Neural cell (in vitro differentiated cells): ENCODE results near the gene COX11. TPM values are rescaled to one million over a fixed set of nuclear protein-coding genes. Genes with fewer than 3 reads are reported as not detected.

Experiments
- H2AFZ ChIP-seq: fragments of 200-600, 300-800 bp; sonication (generic), shearing (Covaris generic); 2 replicates; pipeline ENCODE4 v1.6.0; 2014; ENCODE audit warnings: low read depth, mild to moderate bottlenecking, antibody characterized with exemption, low read length, moderate library complexity
- H3F3A ChIP-seq: fragments of 200-600 bp; shearing (Covaris generic); 2 replicates; pipeline ENCODE4 v1.6.1; 2016; ENCODE audit warnings: mild to moderate bottlenecking, moderate library complexity, mixed read lengths, antibody characterized with exemption, low read length; ENCODE audit not compliant: insufficient read depth, poor library complexity, severe bottlenecking
- H3K27ac ChIP-seq: fragments of 200-600, 300-800 bp; sonication (generic), shearing (Covaris generic); 2 replicates; pipeline ENCODE4 v1.5.1; 2014; ENCODE audit warnings: mild to moderate bottlenecking, low read length, moderate library complexity
- H3K27me3 ChIP-seq: fragments of 300-800, 200-600 bp; sonication (generic), shearing (Covaris generic); 2 replicates; pipeline ENCODE4 v1.6.0; 2014; ENCODE audit warnings: mild to moderate bottlenecking, low read depth, low read length, moderate library complexity; ENCODE audit not compliant: insufficient read depth
- H3K36me3 ChIP-seq: fragments of 300-800, 200-600 bp; sonication (generic), shearing (Covaris generic); 2 replicates; pipeline ENCODE4 v1.5.1; 2014; ENCODE audit warnings: mild to moderate bottlenecking, antibody characterized with exemption, low read length, moderate library complexity; ENCODE audit not compliant: insufficient read depth
- H3K4me2 ChIP-seq: fragments of 300-800, 200-600 bp; sonication (generic), shearing (Covaris generic); 2 replicates; pipeline ENCODE4 v1.6.0; 2014; ENCODE audit warnings: mild to moderate bottlenecking, low read length
- H3K4me3 ChIP-seq: fragments of 300-800, 200-600 bp; sonication (generic), shearing (Covaris generic); 2 replicates; pipeline ENCODE4 v1.5.1; 2014; ENCODE audit warnings: mild to moderate bottlenecking, low read length, moderate library complexity
- H3K79me2 ChIP-seq: fragments of 200-600 bp; shearing (Covaris generic); replicated peaks from 2 replicates; pipeline ENCODE4 v1.6.0; 2014; ENCODE audit warnings: mild to moderate bottlenecking, low read length, moderate library complexity; ENCODE audit not compliant: insufficient read depth
- H3K9ac ChIP-seq: fragments of 300-800, 200-600 bp; sonication (generic), shearing (Covaris generic); 2 replicates; pipeline ENCODE4 v1.6.1; 2016; ENCODE audit warnings: mild to moderate bottlenecking, low read length, mixed read lengths
- H3K9me2 ChIP-seq: fragments of 200-600 bp; shearing (Covaris generic); 2 replicates; pipeline ENCODE4 v1.6.1; 2016; ENCODE audit warnings: mild to moderate bottlenecking, low read length, mixed read lengths; ENCODE audit not compliant: insufficient read depth
- H3K9me3 ChIP-seq: fragments of 200-600, 300-800 bp; sonication (generic), shearing (Covaris generic); 2 replicates; pipeline ENCODE4 v1.6.1; 2016; ENCODE audit warnings: mild to moderate bottlenecking, mixed run types, low read length, moderate library complexity, mixed read lengths
- H4K20me1 ChIP-seq: fragments of 200-600 bp; shearing (Covaris generic); 2 replicates; pipeline ENCODE4 v1.6.1; 2016; ENCODE audit warnings: mild to moderate bottlenecking, mixed run types; ENCODE audit not compliant: insufficient read depth
- CTCF ChIP-seq: fragments of 450-650 bp; IDR thresholded peaks from 2 replicates; pipeline ENCODE4 v1.5.1; 2014; ENCODE audit warnings: antibody characterized with exemption, mild to moderate bottlenecking, moderate library complexity; ENCODE audit not compliant: poor library complexity, severe bottlenecking
- EP300 ChIP-seq: fragments of 450-650 bp; conservative IDR thresholded peaks from 2 replicates; pipeline ENCODE4 v1.6.1; 2014; ENCODE audit warnings: antibody characterized with exemption, mild to moderate bottlenecking, moderate library complexity; ENCODE audit not compliant: poor library complexity, severe bottlenecking
- EZH2 ChIP-seq: fragments of 200-600, 300-800 bp; shearing (Covaris generic), sonication (generic); IDR thresholded peaks from 2 replicates; pipeline ENCODE4 v1.6.1; 2014; ENCODE audit warnings: antibody characterized with exemption, low read length, borderline replicate concordance, mild to moderate bottlenecking; ENCODE audit not compliant: insufficient read depth, poor library complexity, severe bottlenecking
- MXI1 ChIP-seq: fragments of 450-650 bp; conservative IDR thresholded peaks from 2 replicates; pipeline ENCODE4 v1.6.1; 2014; ENCODE audit warnings: antibody characterized with exemption, mild to moderate bottlenecking; ENCODE audit not compliant: poor library complexity, severe bottlenecking
- POLR2AphosphoS5 ChIP-seq: IDR thresholded peaks from 2 replicates; pipeline ENCODE4 v1.6.1; 2012
- RAD21 ChIP-seq: fragments of 450-650 bp; conservative IDR thresholded peaks from 2 replicates; pipeline ENCODE4 v1.6.1; 2014; ENCODE audit warnings: antibody characterized with exemption, mild to moderate bottlenecking, moderate library complexity
- SMC3 ChIP-seq: fragments of 450-650 bp; conservative IDR thresholded peaks from 2 replicates; pipeline ENCODE4 v1.6.1; 2014; ENCODE audit warnings: antibody characterized with exemption, mild to moderate bottlenecking, moderate library complexity; ENCODE audit not compliant: poor library complexity
- TAF1 ChIP-seq: IDR thresholded peaks from 2 replicates; pipeline ENCODE4 v1.6.1; 2012; ENCODE audit warnings: low read depth
- polyA plus RNA-seq: library from polyadenylated mRNA; depleted of rRNA; stranded (reverse); fragments of >200 nt; gene quantifications from 2 replicates; pipeline ENCODE4 v1.2.3, GENCODE V29; 2014
- TF ChIP-seq, protein P1 (sequence below): IDR thresholded peaks from 2 replicates; pipeline ENCODE4 v1.6.1; 2012; ENCODE audit warnings: borderline replicate concordance

The COX11 gene
- polyA plus RNA-seq, 1 donor from 2014 or later = 155 TPM

GRCh38 chr17:54980375-54980774 is 11.9 kb upstream of the COX11 start:
- no peaks in the 10 kb centered on the region for H3F3A ChIP-seq
- H3K4me2 ChIP-seq = no peak overlapping the region
- H3K9ac ChIP-seq = no peak overlapping the region
- H3K36me3 ChIP-seq = no peaks in the 10 kb centered on the region
- no peak overlapping the region for H3K27ac ChIP-seq
- no peak overlapping the region for H2AFZ ChIP-seq
- H3K27me3 ChIP-seq = no peaks in the 10 kb centered on the region
- no peaks in the 10 kb centered on the region for H3K9me3 ChIP-seq
- TF ChIP-seq EZH2 = no peak
- no peak for TF ChIP-seq SMC3
- TF ChIP-seq RAD21 = no peak
- TF ChIP-seq CTCF = no peak
- TF ChIP-seq TAF1 = no peak
- TF ChIP-seq EP300 = no peak
- TF ChIP-seq POLR2AphosphoS5 = no peak
- TF ChIP-seq MXI1 = no peak
- TF ChIP-seq, protein P1, sequence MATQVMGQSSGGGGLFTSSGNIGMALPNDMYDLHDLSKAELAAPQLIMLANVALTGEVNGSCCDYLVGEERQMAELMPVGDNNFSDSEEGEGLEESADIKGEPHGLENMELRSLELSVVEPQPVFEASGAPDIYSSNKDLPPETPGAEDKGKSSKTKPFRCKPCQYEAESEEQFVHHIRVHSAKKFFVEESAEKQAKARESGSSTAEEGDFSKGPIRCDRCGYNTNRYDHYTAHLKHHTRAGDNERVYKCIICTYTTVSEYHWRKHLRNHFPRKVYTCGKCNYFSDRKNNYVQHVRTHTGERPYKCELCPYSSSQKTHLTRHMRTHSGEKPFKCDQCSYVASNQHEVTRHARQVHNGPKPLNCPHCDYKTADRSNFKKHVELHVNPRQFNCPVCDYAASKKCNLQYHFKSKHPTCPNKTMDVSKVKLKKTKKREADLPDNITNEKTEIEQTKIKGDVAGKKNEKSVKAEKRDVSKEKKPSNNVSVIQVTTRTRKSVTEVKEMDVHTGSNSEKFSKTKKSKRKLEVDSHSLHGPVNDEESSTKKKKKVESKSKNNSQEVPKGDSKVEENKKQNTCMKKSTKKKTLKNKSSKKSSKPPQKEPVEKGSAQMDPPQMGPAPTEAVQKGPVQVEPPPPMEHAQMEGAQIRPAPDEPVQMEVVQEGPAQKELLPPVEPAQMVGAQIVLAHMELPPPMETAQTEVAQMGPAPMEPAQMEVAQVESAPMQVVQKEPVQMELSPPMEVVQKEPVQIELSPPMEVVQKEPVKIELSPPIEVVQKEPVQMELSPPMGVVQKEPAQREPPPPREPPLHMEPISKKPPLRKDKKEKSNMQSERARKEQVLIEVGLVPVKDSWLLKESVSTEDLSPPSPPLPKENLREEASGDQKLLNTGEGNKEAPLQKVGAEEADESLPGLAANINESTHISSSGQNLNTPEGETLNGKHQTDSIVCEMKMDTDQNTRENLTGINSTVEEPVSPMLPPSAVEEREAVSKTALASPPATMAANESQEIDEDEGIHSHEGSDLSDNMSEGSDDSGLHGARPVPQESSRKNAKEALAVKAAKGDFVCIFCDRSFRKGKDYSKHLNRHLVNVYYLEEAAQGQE = no peak
- H3K9me2 ChIP-seq = no peaks in the 10 kb centered on the region
- H3K4me3 ChIP-seq = no peak overlapping the region
- peaks cover 35% of the 10 kb centered on the region for H3K79me2 ChIP-seq
- no peaks in the 10 kb centered on the region for H4K20me1 ChIP-seq

GRCh38 chr17:54979657-54980056 is 11.2 kb upstream of the COX11 start:
- TF ChIP-seq CTCF = no peak
- no peak for TF ChIP-seq POLR2AphosphoS5
- TF ChIP-seq TAF1 = no peak
- no peak for TF ChIP-seq MXI1
- TF ChIP-seq, protein P1 = no peak
- no peak for TF ChIP-seq RAD21
- TF ChIP-seq EP300 = no peak
- no peak for TF ChIP-seq SMC3
- no peak for TF ChIP-seq EZH2
- Histone ChIP-seq H3K9ac (no peak overlapping the region), H3F3A (no peaks in the 10 kb centered on the region), H3K4me2 (no peak overlapping the region), H4K20me1 (no peaks in the 10 kb centered on the region), H3K27me3 (no peaks in the 10 kb centered on the region), H3K9me3 (no peaks in the 10 kb centered on the region), H3K9me2 (no peaks in the 10 kb centered on the region), H3K79me2 (peaks cover 32% of the 10 kb centered on the region), H2AFZ (no peak overlapping the region), H3K27ac (no peak overlapping the region), H3K36me3 (no peaks in the 10 kb centered on the region), H3K4me3 (no peak overlapping the region)
